ENCODE measurements around the gene CDH23.

The CDH23 gene

DNA sequence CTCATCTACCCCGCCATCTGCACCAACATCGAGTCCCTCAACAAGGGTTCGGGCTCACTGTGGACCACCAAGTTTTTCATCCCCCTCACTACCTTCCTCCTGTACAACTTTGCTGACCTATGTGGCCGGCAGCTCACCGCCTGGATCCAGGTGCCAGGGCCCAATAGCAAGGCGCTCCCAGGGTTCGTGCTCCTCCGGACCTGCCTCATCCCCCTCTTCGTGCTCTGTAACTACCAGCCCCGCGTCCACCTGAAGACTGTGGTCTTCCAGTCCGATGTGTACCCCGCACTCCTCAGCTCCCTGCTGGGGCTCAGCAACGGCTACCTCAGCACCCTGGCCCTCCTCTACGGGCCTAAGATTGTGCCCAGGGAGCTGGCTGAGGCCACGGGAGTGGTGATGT lies 34.6 kb upstream of the CDH23 start:
- H3K27me3 ChIP-seq (ENCODE audit: insufficient read depth, poor library complexity, severe bottlenecking) = no peaks in the 10 kb centered on the region
- peaks cover 2% of the 10 kb centered on the region for H3K4me1 ChIP-seq (ENCODE audit: insufficient read depth, poor library complexity, severe bottlenecking)
- no peaks in the 10 kb centered on the region for H3K9me3 ChIP-seq (ENCODE audit: severe bottlenecking)
- DNase-seq (ENCODE audit: low spot score) = no peak
- no peak for ATAC-seq (ENCODE audit: low read depth)
- H3K27ac ChIP-seq (ENCODE audit: poor library complexity, severe bottlenecking) = no peak overlapping the region
- no peak overlapping the region for H3K4me3 ChIP-seq (ENCODE audit: severe bottlenecking)
- no peaks in the 10 kb centered on the region for H3K36me3 ChIP-seq (ENCODE audit: low read depth)
- TF ChIP-seq, protein P1, sequence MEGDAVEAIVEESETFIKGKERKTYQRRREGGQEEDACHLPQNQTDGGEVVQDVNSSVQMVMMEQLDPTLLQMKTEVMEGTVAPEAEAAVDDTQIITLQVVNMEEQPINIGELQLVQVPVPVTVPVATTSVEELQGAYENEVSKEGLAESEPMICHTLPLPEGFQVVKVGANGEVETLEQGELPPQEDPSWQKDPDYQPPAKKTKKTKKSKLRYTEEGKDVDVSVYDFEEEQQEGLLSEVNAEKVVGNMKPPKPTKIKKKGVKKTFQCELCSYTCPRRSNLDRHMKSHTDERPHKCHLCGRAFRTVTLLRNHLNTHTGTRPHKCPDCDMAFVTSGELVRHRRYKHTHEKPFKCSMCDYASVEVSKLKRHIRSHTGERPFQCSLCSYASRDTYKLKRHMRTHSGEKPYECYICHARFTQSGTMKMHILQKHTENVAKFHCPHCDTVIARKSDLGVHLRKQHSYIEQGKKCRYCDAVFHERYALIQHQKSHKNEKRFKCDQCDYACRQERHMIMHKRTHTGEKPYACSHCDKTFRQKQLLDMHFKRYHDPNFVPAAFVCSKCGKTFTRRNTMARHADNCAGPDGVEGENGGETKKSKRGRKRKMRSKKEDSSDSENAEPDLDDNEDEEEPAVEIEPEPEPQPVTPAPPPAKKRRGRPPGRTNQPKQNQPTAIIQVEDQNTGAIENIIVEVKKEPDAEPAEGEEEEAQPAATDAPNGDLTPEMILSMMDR (IDR thresholded peaks at IDR 0.05; ENCODE audit: poor library complexity, severe bottlenecking) = no peak

DNA sequence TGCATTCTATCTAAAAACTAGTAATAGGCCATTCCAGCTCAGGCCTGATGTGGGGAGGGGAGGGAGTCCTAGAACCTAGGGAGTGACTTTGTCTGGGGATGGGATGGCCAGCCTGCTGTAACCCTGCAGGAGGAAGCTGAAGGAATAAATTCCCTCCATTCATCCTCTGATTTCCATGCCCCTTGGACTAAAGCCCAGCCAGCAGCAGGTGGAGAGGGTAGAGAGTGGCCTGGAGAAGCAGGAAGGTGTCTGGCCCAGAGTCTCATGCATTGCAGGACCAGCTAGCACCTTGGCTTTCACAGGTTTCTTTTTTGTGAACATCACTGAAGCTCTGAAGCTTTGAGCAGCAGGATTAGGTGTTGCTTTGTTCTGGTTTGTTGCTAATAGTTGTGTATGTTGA lies 32.8 kb upstream of the CDH23 start:
- peaks cover 2% of the 10 kb centered on the region for H3K4me1 ChIP-seq (ENCODE audit: insufficient read depth, poor library complexity, severe bottlenecking)

DNA sequence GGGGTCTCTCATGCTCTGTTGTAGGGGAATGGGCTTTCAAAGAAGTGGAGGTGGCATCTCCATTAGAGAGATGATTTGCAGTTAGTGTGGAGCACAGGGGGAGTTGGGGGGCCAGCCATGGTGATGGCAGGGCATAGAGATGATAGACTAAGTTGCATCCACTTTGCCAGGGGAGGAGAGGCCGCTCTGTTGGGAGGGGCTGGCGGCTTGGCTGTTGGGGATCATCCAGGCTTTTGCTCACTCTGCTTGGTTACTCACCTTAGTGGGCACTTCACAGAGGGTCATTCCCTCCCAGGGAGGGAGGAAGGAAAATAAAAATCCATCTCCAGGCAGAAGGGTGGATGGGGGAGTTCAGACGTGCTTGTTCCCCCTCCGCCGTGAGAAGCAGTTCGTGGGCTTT lies 31.4 kb upstream of the CDH23 start:
- no peak for DNase-seq (ENCODE audit: low spot score)
- H3K27me3 ChIP-seq (ENCODE audit: insufficient read depth, poor library complexity, severe bottlenecking) = no peaks in the 10 kb centered on the region
- H3K4me1 ChIP-seq (ENCODE audit: insufficient read depth, poor library complexity, severe bottlenecking) = peaks cover 2% of the 10 kb centered on the region
- ATAC-seq (ENCODE audit: low read depth) = no peak
- no peaks in the 10 kb centered on the region for H3K9me3 ChIP-seq (ENCODE audit: severe bottlenecking)
- TF ChIP-seq, protein P1 (IDR thresholded peaks at IDR 0.05; ENCODE audit: poor library complexity, severe bottlenecking) = no peak
- H3K36me3 ChIP-seq (ENCODE audit: low read depth) = no peaks in the 10 kb centered on the region
- H3K4me3 ChIP-seq (ENCODE audit: severe bottlenecking) = no peak overlapping the region
- no peak overlapping the region for H3K27ac ChIP-seq (ENCODE audit: poor library complexity, severe bottlenecking)

More for the DNA sequence above, 32.8 kb upstream of the CDH23 start:
- ATAC-seq (ENCODE audit: low read depth) = no peak
- Histone ChIP-seq H3K27ac (ENCODE audit: poor library complexity, severe bottlenecking) (no peak overlapping the region), H3K9me3 (ENCODE audit: severe bottlenecking) (no peaks in the 10 kb centered on the region), H3K4me3 (ENCODE audit: severe bottlenecking) (no peak overlapping the region), H3K36me3 (ENCODE audit: low read depth) (no peaks in the 10 kb centered on the region), H3K27me3 (ENCODE audit: insufficient read depth, poor library complexity, severe bottlenecking) (no peaks in the 10 kb centered on the region)
- TF ChIP-seq, protein P1 (IDR thresholded peaks at IDR 0.05; ENCODE audit: poor library complexity, severe bottlenecking) = no peak
- no peak for DNase-seq (ENCODE audit: low spot score)

DNA sequence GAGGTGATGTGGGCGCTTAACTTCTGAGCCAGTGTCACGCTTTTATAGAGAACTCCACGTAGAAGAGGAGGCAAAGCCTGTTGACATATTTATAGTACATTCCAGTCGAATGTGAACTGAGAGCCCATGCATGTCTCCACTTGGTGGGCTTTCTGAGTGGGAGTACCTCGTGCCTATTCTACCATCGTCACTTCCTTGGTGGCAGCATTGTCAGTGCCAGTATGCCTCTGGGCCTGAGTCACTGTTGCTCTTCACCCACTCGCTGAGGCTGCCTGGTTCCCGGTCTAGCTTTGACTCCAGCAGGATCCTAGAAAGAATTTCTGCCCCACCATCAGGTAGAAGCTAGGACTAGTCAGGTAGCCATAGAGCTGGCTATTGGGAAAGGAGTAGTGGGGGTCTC lies 30.0 kb upstream of the CDH23 start:
- H3K27ac ChIP-seq (ENCODE audit: poor library complexity, severe bottlenecking) = no peak overlapping the region
- DNase-seq (ENCODE audit: low spot score) (no peak), ATAC-seq (ENCODE audit: low read depth) (no peak)
- H3K4me3 ChIP-seq (ENCODE audit: severe bottlenecking) = no peak overlapping the region
- no peaks in the 10 kb centered on the region for H3K36me3 ChIP-seq (ENCODE audit: low read depth)
- TF ChIP-seq, protein P1 (IDR thresholded peaks at IDR 0.05; ENCODE audit: poor library complexity, severe bottlenecking) = no peak
- H3K9me3 ChIP-seq (ENCODE audit: severe bottlenecking) = no peaks in the 10 kb centered on the region
- H3K4me1 ChIP-seq (ENCODE audit: insufficient read depth, poor library complexity, severe bottlenecking) = peaks cover 2% of the 10 kb centered on the region
- no peaks in the 10 kb centered on the region for H3K27me3 ChIP-seq (ENCODE audit: insufficient read depth, poor library complexity, severe bottlenecking)

DNA sequence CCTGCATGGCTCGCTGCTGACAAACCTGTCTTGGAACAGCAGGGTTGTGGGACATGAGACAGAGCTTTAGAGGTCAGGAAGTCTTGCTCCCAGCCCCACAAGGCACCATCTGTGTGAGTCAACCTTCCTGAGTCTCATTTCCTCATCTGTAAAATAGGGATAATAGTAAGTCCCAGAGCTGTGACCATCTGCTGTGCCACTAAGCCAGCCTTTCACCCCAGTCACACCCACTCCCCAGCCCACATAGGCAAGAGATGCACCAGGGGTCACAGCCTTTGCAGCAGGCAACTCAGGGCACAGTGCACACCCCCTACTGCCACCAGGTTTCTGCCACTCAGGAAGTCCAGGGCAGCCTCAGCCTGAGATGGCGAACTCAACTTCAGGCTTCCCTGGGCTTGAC lies 29.4 kb upstream of the CDH23 start:
- no peak overlapping the region for H3K27ac ChIP-seq (ENCODE audit: poor library complexity, severe bottlenecking)
- DNase-seq (ENCODE audit: low spot score) = no peak
- peaks cover 2% of the 10 kb centered on the region for H3K4me1 ChIP-seq (ENCODE audit: insufficient read depth, poor library complexity, severe bottlenecking)

More for the DNA sequence above, 29.4 kb upstream of the CDH23 start:
- no peaks in the 10 kb centered on the region for H3K36me3 ChIP-seq (ENCODE audit: low read depth)
- no peak overlapping the region for H3K4me3 ChIP-seq (ENCODE audit: severe bottlenecking)
- no peak for ATAC-seq (ENCODE audit: low read depth)
- H3K9me3 ChIP-seq (ENCODE audit: severe bottlenecking) = no peaks in the 10 kb centered on the region
- TF ChIP-seq, protein P1 (IDR thresholded peaks at IDR 0.05; ENCODE audit: poor library complexity, severe bottlenecking) = no peak
- no peaks in the 10 kb centered on the region for H3K27me3 ChIP-seq (ENCODE audit: insufficient read depth, poor library complexity, severe bottlenecking)
